ENCODE results near the gene VWA5B2. TPM values are rescaled to one million over a fixed set of nuclear protein-coding genes. Genes with fewer than 3 reads are reported as not detected.

The VWA5B2 gene
- polyA plus RNA-seq, 1 donor from 2014 or later, result 0.20 TPM

- H3K36me3 Mint-ChIP-seq, result no peaks in the 10 kb centered on the region
- H3K9me3 Mint-ChIP-seq, result no peaks in the 10 kb centered on the region
- H3K4me1 Mint-ChIP-seq, result peaks cover 9 to 12% (median 9%) of the 10 kb centered on the region in 3 donors
- H3K27ac Mint-ChIP-seq, result peak within 1 kb of the TSS; percentile 99 to 100 (median 99)
- peak within 1 kb of the TSS; percentile 91 to 100 (median 98) for H3K4me3 Mint-ChIP-seq
- H3K27me3 Mint-ChIP-seq, result no peaks in the 10 kb centered on the region
Observed at GRCh38 chr3:184248454-184249411, 19.3 kb downstream of the VWA5B2 start, which contains the start of gene ALG3. Gene ALG3, minus strand, starts transcription at chr3:184248962. Its CDS starts 22 bp downstream, at chr3:184248940.

DNA sequence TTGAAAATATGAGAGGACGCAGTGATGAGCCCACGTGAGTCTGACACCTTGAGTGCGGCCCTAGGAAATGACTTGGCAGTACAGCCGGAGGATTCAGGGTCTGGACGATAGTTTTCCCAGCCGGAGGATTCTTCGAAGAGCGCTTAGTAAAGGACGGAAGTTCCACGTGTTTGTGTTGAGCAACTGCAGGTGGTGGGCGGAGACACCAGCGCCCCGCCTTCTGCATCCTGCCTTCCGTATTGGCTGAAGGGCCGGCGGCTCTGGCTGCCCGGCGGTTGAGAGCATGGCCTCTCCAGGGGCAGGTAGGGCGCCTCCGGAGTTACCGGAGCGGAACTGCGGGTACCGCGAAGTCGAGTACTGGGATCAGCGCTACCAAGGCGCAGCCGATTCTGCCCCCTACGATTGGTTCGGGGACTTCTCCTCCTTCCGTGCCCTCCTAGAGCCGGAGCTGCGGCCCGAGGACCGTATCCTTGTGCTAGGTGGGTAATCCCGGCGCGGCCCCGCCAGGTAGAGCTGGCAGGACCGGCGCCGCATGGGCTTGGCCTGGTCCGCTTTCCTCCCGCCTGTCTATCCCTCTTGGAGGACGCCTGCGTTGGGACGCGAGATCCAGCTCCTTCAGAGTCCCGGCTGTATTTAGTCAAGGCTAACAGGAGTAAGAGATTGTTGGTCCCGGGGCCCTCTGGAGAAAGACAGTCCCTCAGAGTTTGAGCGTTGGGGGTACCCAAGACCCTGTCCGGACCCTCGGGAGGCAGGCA, 20.2 kb downstream of the VWA5B2 start, which contains the start of gene EEF1AKMT4:
EEF1AKMT4 (plus strand) TSS at position 261 of the 755 bp plus-strand sequence; CDS start at position 284, 23 bp downstream.
- Mint-ChIP-seq H3K9me3 (no peaks in the 10 kb centered on the region), H3K36me3 (no peaks in the 10 kb centered on the region), H3K4me3 (peak within 1 kb of the TSS; percentile 91 to 100 (median 98)), H3K4me1 (peaks cover 9 to 12% (median 9%) of the 10 kb centered on the region in 3 donors), H3K27me3 (no peaks in the 10 kb centered on the region), H3K27ac (peak within 1 kb of the TSS; percentile 99 to 100 (median 99))

GRCh38 chr3:184250167-184250828, 20.9 kb downstream of the VWA5B2 start:
- peak overlapping the region; percentile 84 to 100 (median 90) for H3K27ac Mint-ChIP-seq
- peaks cover 6 to 10% (median 9%) of the 10 kb centered on the region in 3 donors for H3K4me1 Mint-ChIP-seq
- no peaks in the 10 kb centered on the region for H3K36me3 Mint-ChIP-seq
- H3K27me3 Mint-ChIP-seq, result no peaks in the 10 kb centered on the region
- H3K4me3 Mint-ChIP-seq, result peak overlapping the region; percentile 91 to 100 (median 98)
- no peaks in the 10 kb centered on the region for H3K9me3 Mint-ChIP-seq

GRCh38 chr3:184255291-184256039, 26.1 kb downstream of the VWA5B2 start:
- peaks cover 7% of the 10 kb centered on the region for H3K27me3 Mint-ChIP-seq
- H3K27ac Mint-ChIP-seq, result no peak overlapping the region
- H3K36me3 Mint-ChIP-seq, result peaks cover 6% of the 10 kb centered on the region
- peak overlapping the region in 1 of 4 donors; percentile 28 for H3K4me3 Mint-ChIP-seq
- peaks cover 2 to 5% (median 4%) of the 10 kb centered on the region in 3 donors for H3K4me1 Mint-ChIP-seq
- H3K9me3 Mint-ChIP-seq, result no peaks in the 10 kb centered on the region

GRCh38 chr3:184257083-184257915, 27.9 kb downstream of the VWA5B2 start:
- Mint-ChIP-seq H3K4me1 (peaks cover 8 to 12% (median 11%) of the 10 kb centered on the region in 3 donors), H3K27ac (peak overlapping the region in 1 of 3 donors; percentile 11), H3K36me3 (peaks cover 6% of the 10 kb centered on the region), H3K27me3 (peaks cover 16% of the 10 kb centered on the region), H3K9me3 (no peaks in the 10 kb centered on the region), H3K4me3 (peak overlapping the region in 2 of 4 donors; percentile 35 to 54)

GRCh38 chr3:184258926-184259325, 29.5 kb downstream of the VWA5B2 start:
- Mint-ChIP-seq H3K9me3 (no peaks in the 10 kb centered on the region), H3K27me3 (peaks cover 26% of the 10 kb centered on the region), H3K36me3 (peaks cover 6% of the 10 kb centered on the region), H3K4me1 (peaks cover 8 to 13% (median 12%) of the 10 kb centered on the region in 3 donors), H3K27ac (peak overlapping the region in 1 of 3 donors; percentile 26), H3K4me3 (peak overlapping the region; percentile 25 to 81 (median 44))

DNA sequence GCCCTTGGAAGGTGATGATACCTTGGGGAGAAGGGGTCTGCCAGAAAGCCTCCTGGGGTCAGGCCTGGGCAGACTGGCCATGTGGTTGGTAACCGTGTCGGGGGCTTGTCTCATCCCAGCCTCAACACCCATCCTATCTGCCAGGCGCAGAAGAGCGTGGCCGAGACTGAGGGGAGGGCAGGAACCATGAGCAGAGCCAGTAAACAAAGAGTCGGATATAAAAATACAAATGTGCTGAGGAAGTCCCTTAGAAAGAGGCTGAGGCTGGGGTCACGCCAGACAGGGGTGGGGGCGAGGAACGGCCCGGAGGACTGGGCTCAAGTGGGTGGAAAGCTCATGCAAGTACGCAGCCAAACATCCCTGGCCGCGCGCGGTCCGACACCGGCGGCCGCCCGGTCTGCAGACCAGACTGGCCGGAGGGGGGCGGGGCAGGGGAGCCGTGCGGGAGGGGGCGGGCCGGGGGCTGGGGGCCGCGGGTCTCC, 30.1 kb downstream of the VWA5B2 start:
- H3K27ac Mint-ChIP-seq, result peak overlapping the region in 2 of 3 donors; percentile 14 to 26
- H3K36me3 Mint-ChIP-seq, result peaks cover 6% of the 10 kb centered on the region
- H3K27me3 Mint-ChIP-seq, result peaks cover 26% of the 10 kb centered on the region
- no peaks in the 10 kb centered on the region for H3K9me3 Mint-ChIP-seq
- H3K4me3 Mint-ChIP-seq, result peak overlapping the region in 3 of 4 donors; percentile 27 to 61 (median 50)
- peaks cover 8 to 13% (median 12%) of the 10 kb centered on the region in 3 donors for H3K4me1 Mint-ChIP-seq

DNA sequence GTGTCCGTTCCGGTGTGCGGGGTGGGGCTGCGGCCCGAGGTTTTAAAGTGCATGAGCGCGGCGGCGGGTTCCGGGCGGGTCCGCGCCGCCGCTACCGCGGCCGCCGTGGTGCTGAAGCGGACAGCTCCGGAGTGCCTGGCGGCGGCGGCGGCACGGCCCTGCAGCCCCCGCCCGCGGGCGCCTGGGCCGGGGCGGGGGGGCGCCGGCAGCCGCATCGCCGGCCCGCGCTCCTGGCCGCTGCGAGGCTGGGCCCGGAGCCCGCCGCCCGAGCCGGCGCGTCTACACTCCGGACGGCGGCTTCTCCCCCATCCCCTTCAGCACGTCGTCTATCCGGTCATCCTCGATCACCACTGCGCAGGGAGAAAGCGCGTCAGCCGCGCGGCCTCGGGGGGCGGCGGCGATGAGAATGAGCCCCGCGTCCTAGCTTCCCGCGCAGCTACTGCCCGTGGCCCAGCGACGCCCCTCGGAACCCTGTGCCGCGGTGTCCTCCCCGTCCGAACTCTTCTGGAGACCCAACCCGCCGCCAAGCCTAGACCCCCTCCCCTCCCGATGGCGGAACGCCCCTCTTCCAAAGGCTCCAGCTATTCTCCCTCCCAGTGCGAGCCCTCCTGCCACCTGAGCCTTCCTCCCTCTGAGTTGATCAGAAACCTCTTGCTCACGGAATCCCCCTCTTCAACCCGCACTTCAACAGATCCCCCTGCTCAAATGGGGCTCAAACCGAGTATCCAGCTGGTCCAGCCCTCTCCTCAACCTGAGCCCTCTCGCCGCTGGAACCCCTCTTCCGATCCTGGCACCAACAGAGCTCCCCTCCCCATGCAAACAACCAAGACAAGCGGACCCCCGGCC, 30.7 kb downstream of the VWA5B2 start:
- Mint-ChIP-seq H3K36me3 (peaks cover 6% of the 10 kb centered on the region), H3K27me3 (peaks cover 30% of the 10 kb centered on the region), H3K4me3 (peak overlapping the region; percentile 68 to 94 (median 84)), H3K4me1 (peaks cover 8 to 13% (median 12%) of the 10 kb centered on the region in 3 donors), H3K27ac (peak overlapping the region in 1 of 3 donors; percentile 28), H3K9me3 (no peaks in the 10 kb centered on the region)

DNA sequence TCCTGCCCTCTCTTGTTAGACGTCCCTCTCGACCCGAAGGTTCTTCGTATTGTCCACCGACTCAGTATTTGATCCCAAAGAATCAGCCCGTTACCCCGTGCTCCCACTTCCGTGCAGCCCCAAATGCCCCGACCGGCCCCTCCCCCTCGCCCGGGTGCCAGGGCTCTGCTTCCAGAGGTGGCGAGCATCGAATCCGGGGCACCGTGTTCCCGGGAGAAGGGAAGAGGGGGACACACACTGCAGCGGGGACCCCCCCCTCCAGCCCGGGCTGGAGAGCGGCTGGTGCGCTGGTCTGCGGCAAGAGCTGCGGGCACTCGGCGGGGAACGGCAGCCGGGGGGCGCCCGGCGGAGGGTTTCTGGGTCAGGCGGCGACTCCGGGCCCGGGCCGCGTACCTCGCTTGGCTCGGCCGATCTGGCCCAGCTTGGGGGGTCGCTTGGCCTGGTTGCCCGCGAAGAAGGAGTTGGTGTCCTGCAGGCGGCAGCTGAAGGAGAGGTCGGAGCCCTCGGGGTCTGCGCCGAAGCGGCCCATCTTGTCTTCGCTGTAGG, 31.4 kb downstream of the VWA5B2 start:
- no peak overlapping the region for H3K27ac Mint-ChIP-seq
- peaks cover 8 to 13% (median 12%) of the 10 kb centered on the region in 3 donors for H3K4me1 Mint-ChIP-seq
- peaks cover 4% of the 10 kb centered on the region for H3K36me3 Mint-ChIP-seq
- H3K4me3 Mint-ChIP-seq, result peak overlapping the region; percentile 68 to 94 (median 84)
- no peaks in the 10 kb centered on the region for H3K9me3 Mint-ChIP-seq
- H3K27me3 Mint-ChIP-seq, result peaks cover 29% of the 10 kb centered on the region

DNA sequence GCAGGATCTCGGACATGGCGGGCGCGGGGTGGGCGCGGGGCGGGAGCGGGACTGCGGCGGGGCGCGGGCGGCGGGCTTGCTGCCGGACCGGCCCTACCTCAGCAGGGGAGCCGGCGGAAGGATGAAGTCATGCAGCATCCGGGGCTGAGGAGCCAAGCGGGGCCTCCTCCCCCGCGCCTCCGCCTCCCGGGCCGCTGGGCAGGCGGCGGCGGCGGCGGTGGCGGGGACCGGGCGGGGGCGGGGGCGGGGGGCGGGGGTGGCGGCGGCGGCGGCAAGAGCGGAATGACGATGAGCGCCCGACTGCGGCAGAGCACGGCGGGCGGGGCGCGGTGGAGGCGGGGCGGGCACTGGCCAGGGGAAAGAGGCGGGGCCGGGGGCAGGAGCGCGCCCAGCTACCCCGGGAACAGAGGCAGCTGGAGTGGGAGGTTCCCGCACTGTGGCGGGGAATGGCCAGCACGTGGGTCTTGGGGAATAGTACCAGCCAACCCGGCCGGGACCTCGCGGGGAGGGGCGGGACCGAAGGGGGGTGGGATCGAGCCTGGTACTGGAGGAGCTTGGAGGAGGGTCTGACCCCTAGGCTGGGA, 32.0 kb downstream of the VWA5B2 start, which contains the start of gene CAMK2N2:
CAMK2N2 (minus strand) TSS at position 284 of the 584 bp plus-strand sequence; CDS start at position 16, 268 bp downstream.
- peaks cover 8 to 13% (median 12%) of the 10 kb centered on the region in 3 donors for H3K4me1 Mint-ChIP-seq
- H3K36me3 Mint-ChIP-seq, result peaks cover 4% of the 10 kb centered on the region
- H3K27ac Mint-ChIP-seq, result peak within 1 kb of the TSS in 2 of 3 donors; percentile 84 to 86
- peak within 1 kb of the TSS; percentile 79 to 94 (median 88) for H3K4me3 Mint-ChIP-seq
- peaks cover 31% of the 10 kb centered on the region for H3K27me3 Mint-ChIP-seq
- H3K9me3 Mint-ChIP-seq, result no peaks in the 10 kb centered on the region

DNA sequence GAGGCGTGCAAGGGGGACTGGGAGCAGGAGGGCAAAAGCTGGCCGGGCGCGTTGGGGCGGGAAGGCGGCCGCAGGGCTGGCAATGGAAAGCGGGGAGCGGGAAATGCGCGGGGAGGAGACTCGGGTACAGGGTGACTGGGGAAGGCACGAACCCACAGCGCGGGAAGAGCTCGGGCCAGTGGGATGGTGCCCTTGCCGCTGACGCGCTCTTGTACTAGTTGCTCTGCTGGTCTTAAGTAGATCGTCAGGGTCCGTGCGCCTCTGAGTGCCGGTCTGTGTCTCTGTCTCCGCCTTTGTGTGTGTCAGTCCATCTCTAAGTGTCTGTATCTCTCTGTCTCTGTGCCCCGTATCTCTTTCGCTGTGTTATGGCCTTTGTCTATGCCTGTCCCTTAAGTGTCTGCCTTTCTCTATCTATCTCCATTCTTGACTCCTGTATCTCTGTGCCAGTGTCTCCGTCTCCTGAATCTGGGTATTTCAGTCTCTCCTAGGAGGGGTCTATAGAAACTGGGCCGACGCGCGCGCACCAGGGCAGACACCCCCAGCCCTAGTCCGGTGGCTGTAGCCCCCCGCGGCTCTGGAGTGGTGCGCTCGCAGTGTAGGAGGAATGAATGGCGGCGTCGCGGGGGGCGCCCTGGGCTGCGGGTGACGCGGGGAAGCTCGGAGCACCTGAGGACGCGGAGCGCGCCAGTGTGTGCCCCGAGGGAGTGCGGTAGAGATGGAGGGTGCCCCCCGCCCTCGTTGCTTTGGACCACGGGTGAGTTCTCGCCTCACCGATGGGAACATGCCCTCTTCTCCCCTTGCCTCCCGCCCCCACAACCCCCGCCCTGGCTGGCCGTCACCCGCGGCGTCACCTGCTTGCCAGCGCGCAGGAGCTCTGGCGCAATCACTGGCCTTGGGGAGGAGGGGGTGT, 32.7 kb downstream of the VWA5B2 start:
- Mint-ChIP-seq H3K4me3 (peak overlapping the region; percentile 39 to 92 (median 88)), H3K27me3 (peaks cover 31% of the 10 kb centered on the region), H3K36me3 (peaks cover 4% of the 10 kb centered on the region), H3K27ac (peak overlapping the region in 2 of 3 donors; percentile 84 to 86), H3K4me1 (peaks cover 8 to 13% (median 12%) of the 10 kb centered on the region in 3 donors), H3K9me3 (no peaks in the 10 kb centered on the region)
